Left lung (tissue), 10 donors: ENCODE results near the gene FRG2. TPM values are rescaled to one million over a fixed set of nuclear protein-coding genes. Genes with fewer than 3 reads are reported as not detected.

Source experiments
- ATAC-seq: fragments of 200-7000 bp; cut with Tn5 transposase; one replicate; pipeline ENCODE4 v1.9.1; 2020; ENCODE audit warnings: moderate library complexity
- DNase-seq, 4 donors: peaks; one replicate each; pipeline ENCODE4 v3.0.0-alpha.2; 2013 to 2020
- H3K27ac ChIP-seq, 2 donors: fragments of 200-600 bp; sonication (generic) in 1 of 2; one replicate each; pipeline versions ENCODE4 v1.5.0 to v1.8.0; 2020 to 2021
- H3K27me3 ChIP-seq, 2 donors: fragments of 200-600 bp; sonication (generic) in 1 of 2; one replicate each; pipeline versions ENCODE4 v1.5.0 to v1.8.0; 2020 to 2021
- H3K36me3 ChIP-seq, 2 donors: fragments of 200-600 bp; sonication (generic) in 1 of 2; one replicate each; pipeline versions ENCODE4 v1.5.0 to v1.8.0; 2020 to 2021
- H3K4me1 ChIP-seq, 2 donors: fragments of 200-600 bp; one replicate each; pipeline ENCODE4 v1.8.0; 2021
- H3K4me3 ChIP-seq, 2 donors: fragments of 200-600 bp; sonication (generic) in 1 of 2; one replicate each; pipeline versions ENCODE4 v1.5.0 to v1.8.0; 2020 to 2021; ENCODE audit warnings: mild to moderate bottlenecking in 1 of 2
- H3K9me3 ChIP-seq, 2 donors: fragments of 200-600 bp; sonication (generic) in 1 of 2; one replicate each; pipeline versions ENCODE4 v1.5.0 to v1.8.0; 2020 to 2021
- CTCF ChIP-seq, 2 donors: fragments of 200-600 bp; sonication (generic) in 1 of 2; IDR thresholded peaks; one replicate each; pipeline versions ENCODE4 v1.5.0 to v1.8.0; 2021; ENCODE audit warnings: antibody characterized with exemption in 2 of 2
- intact Hi-C, 2 donors: fragments of 100-400 bp; cut with DNase I; formaldehyde crosslinking; loops; one replicate each; pipeline versions ENCODE4 v1.11.2 to v1.14.2; 2022
- polyA plus RNA-seq, 6 donors: library from polyadenylated mRNA; unstranded; fragments of 120-200 nt; gene quantifications; one replicate each; pipeline ENCODE4 v1.2.1, GENCODE V29; 2013; ENCODE audit not compliant: insufficient read length in 6 of 6
- total RNA-seq, 2 donors: library from RNA; stranded (reverse); fragmentation: NEBNext Ultra II Directional; extraction: Animal tissue kit (Norgen Biotek cat#: 25700); gene quantifications; one replicate each; pipeline ENCODE4 v1.2.1, GENCODE V29; 2021
- donor health status: DM: no; HTN: yes; CAD: no.
- donor health status: DM: no; HTN: no; CAD: no.

Gene FRG2
- total and polyA plus RNA-seq, 8 donors, result 0.08 TPM; not detected in 7

GRCh38 chr4:190017357-190018200 is 9.5 kb downstream of the FRG2 start:
- DNase-seq, result peak in 1 of 4 donors; percentile 73
- no peak for TF ChIP-seq CTCF (IDR thresholded peaks at IDR 0.05)
- Histone ChIP-seq H3K27ac (no peak overlapping the region), H3K9me3 (no peaks in the 10 kb centered on the region), H3K36me3 (no peaks in the 10 kb centered on the region), H3K4me3 (no peak overlapping the region), H3K27me3 (peaks cover 49 to 97% of the 10 kb centered on the region in 2 donors), H3K4me1 (no peaks in the 10 kb centered on the region)
- ATAC-seq, result no peak
- intact Hi-C loops, result no loop called here

DNA sequence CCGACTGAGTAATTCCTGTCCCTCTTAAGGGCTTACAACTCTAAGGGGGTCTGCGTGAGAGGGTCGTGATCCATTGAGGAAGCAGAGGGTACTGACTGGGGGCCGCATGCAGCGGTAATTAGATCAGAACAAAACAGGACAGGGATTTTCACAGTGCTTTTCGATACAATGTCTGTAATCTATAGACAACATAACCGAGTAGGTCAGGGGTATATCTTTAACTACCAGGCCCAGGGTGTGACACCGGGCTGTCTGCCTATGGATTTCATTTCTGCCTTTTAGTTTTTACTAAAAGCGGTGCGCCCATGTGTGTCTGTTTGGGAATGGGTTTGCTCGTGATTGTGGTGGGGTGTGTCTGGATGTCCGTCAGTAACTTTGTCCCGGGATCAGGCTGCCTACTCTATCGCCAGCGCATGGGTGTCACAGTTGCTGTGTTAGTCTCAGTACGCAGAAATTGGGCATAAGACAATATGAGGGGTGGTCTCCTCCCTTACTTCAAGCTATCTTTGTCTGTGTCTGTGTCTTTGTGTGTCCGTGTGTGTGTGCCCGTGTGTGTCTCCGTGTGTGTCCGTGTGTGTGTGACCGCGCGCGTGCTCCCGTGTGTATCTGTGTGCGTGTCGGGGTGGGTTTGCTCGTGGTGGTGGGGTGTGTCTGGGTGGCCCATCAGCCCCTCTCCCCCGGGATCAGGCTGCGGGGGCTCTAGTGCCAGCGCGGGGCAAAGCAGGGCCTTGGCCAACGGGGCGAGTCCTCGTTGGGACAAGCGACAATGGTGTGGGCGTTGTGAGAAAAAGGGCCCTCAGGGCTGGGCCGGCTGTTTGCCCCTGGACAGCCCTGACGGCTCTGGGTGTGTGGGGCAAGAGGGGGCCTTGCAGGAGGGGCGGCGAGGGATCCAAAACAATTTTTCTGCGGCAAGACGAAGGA is 10.4 kb downstream of the FRG2 start:
- Histone ChIP-seq H3K4me3 (no peak overlapping the region), H3K4me1 (no peaks in the 10 kb centered on the region), H3K9me3 (no peaks in the 10 kb centered on the region), H3K36me3 (no peaks in the 10 kb centered on the region), H3K27ac (no peak overlapping the region), H3K27me3 (peaks cover 49 to 100% of the 10 kb centered on the region in 2 donors)
- intact Hi-C loops, result no loop called here
- TF ChIP-seq CTCF (IDR thresholded peaks at IDR 0.05), result no peak
- ATAC-seq (no peak), DNase-seq (peak in 1 of 4 donors; percentile 71)

DNA sequence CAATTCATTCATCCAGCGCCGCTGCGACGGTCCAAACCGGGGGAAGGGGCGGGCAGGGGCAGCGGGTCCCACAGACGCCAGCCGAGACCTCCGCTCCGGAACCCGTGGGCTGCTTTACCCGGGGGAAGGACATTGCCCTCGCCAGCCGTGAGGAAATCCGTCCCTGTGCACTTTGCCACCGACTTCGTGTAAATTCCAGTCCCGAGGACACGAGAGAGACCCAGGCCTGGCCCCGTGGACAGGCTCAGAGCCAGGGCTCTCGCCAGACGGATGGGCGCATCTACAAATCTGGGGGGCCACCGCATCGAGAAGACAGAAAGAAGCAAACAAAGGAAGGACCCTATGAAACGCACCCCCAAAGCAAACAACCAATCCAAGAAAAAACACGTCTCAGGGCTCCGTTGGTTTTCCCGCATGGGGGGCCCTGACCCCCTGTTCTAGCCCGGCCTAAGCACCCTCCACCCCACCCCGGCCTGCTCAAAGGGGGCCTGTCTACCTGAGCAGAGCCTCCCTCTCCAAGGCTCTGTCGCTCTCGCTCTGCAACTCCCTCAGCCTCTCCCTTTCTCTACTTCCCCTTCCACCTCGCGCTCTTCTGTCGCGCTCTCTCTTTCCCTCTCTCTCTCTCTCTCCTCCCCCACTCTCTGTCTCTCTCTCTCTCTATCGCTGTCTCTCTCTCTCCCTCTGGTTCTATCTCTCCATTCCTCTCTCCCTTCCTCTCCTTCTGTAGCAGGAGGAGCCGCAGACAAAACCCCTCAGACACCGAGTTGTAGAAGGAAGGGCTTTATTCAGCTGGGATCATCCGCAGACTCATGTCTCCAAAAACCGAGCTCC is 11.3 kb downstream of the FRG2 start:
- Histone ChIP-seq H3K4me1 (no peaks in the 10 kb centered on the region), H3K27me3 (peaks cover 49 to 94% of the 10 kb centered on the region in 2 donors)
- intact Hi-C loops, result no loop called here

More for the DNA sequence above, 11.3 kb downstream of the FRG2 start:
- DNase-seq, result peak in 1 of 4 donors; percentile 79
- ATAC-seq, result no peak
- Histone ChIP-seq H3K27ac (no peak overlapping the region), H3K36me3 (no peaks in the 10 kb centered on the region), H3K4me3 (no peak overlapping the region), H3K9me3 (no peaks in the 10 kb centered on the region)
- no peak for TF ChIP-seq CTCF (IDR thresholded peaks at IDR 0.05)
